DMS53 treated with DMSO at 0.1 percent for 48 hours (cell line): ENCODE measurements around the gene SLC35F1.

Experiments used
- DNase-seq: peaks from one replicate; lab custom pipeline; 2025; ENCODE audit not compliant: unreplicated experiment; lab: John Stamatoyannopoulos, UW

The SLC35F1 gene

DNA sequence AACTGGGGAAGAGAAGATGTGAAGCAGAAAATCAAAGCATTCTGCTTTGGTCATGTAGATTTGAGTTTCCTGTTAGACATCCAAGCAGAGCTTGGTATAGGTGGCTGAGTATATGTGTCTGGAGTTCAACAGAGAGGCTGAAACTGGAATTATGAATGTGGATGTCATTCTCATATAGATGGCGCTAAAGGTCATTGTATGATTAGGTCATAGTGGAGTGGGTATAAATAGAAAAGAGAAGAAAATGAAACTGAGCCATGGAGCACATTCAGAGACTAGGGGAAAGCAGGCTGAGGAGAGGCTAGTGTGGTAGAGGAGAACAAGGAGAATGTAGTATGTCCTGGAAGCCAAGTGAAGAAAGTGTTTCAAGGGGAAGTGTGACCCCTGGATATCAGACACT, 345.4 kb downstream of the SLC35F1 start:
- peak; percentile 9 for DNase-seq

DNA sequence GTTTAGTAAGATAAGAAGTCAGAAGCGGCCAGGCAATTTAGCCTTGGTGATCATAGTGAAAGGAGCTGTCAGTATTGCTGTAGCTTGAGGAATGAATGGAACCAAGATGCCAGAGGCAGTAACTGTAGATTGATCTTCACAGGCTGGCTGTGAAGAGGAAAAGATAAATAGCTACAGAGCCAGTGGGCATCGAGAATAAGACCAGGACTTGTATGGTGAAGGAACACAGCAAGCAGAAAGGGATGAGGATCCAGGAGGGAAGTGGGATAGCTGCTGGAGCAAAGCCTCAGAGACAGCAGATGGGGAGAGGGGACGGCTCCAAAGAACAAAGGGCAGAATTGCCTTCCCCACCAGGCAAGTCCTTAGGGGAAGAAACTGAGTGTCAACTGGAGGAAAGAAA, 346.7 kb downstream of the SLC35F1 start:
- DNase-seq: no peak

DNA sequence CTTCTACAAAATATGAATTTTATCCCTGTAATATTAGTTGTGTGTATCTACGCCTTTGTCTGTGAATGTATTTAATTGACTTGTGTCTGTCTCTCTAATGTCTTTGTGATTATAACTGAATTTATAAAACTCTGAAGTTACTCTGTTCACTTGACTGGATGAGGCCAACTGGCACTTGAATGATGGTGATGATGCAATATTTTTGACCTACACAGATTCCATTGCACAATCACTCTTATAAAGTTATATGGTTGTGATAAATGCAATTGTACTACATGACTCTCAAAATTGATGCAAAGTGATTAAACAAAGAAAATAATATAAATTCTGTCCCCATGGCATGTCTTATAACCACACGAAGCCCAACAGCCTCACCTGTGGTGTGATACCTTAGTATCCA, 353.8 kb downstream of the SLC35F1 start:
- no peak for DNase-seq

DNA sequence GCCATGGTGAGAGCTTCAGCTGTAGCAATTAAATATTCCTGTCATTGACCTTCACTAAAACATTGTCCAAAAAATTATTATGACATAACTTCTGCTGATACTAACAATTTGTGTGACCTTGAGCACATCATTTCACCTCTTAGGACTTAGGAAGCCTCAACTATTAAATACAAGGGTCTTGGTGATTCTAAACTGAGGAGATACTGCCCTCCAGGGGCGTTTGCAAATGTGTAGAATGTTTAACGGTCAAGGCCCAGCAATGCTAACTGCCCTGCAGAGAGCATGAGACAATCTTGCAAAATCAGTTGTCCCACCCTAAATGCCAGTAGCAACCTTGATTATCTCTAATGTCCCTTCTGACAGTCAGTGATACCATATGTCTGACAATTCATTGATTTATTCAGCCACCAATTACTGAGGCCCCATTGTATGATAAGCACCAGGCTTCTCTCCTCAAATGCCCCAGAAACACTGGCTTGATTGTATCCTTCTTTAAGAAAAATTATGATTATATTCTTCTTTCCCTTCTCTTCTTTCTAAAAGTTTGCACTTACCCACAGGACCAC, 356.9 kb downstream of the SLC35F1 start:
- no peak for DNase-seq

DNA sequence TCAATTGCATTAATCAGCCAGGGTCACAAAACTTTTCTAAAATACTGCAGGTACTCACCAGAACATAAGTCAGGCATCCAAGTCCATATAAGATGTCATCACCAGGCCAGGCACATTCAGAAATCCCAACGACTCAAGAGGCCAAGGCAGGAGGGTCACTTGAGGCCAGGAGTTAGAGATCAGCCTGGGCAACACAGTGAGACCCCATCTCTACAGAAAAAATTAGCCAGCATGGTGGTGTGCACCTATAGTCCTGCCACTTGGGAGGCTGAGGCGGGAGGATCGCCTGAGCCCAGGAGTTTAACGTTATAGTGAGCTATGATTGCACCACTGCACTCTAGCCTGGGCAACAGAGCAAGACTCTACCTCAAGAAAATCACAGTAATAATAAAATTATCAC, 362.6 kb downstream of the SLC35F1 start:
- no peak for DNase-seq

DNA sequence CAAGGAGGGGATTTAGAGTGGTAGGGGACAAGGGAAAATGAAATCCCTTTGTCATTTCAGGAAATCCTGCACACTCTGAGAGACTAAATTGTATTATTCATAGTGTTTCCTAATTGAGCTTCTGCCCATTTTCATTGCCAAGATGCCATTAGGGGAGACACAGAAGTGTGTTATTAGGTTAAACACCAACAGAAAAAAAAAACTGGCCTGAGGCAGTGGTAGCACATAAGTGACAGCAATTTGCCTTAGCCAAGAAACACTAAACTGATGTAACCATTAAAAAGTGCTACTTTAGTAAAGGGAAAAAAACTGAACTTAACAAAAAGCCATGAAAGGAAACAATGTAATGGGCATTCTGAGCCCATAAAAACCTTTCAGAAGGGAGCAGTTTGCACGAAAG, 370.6 kb downstream of the SLC35F1 start:
- no peak for DNase-seq

DNA sequence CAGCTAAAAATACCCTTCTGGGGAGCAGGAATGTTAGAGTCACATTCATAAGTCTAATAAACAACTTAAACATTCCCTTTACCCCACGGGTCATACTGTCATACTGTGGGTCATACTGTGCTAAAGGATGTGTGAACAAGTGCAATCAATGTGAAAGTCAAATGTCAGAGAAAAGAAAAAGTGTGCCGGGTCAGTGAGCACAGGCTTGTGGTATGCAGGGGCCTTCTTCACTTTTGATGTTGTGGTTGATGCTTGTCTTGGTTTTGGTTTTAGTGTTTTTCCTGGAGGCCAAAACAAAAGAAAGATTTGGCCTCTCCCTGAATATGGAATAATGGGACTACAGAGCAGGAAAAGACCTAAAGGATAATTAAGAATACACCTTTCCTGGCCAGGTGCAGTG, 373.1 kb downstream of the SLC35F1 start:
- DNase-seq: no peak

DNA sequence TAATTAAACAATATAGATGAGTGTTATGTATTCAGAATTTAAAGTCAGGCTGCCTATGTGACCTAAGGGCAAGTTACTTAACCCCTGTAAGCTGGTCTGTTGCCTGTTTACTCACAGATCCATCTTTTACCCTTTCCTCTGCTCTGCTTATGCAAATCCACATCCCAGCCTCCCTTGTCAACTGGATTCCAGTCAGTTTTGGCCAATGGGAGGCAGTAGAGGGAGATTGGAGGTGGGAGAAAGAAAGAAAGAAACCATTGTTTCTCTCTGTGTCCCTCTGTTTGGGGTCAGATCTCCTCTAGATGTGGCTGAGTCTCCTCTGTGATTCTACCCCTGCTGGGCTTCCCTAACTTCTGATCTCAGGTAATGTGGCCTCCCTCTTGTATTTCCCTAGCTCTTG, 374.2 kb downstream of the SLC35F1 start:
- no peak for DNase-seq

DNA sequence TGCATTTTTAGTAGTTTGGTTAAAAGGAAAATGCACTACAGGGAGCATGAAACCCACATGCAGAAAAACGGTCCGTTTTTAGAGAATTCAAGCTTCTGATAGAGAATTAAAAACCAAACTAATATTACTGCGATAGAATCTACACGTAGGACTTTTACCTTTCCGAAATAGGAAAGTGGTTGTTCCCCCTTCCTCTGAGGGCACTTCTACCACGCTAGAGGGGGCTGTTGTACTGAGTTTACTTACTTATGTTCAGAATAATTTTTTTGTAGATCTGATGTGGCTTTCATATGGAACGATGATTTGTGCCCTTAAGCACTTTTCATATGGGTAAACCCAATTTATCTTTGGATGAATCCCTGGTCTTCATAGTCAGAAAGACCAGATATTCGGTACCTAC, 376.7 kb downstream of the SLC35F1 start:
- DNase-seq: peak; percentile 55

DNA sequence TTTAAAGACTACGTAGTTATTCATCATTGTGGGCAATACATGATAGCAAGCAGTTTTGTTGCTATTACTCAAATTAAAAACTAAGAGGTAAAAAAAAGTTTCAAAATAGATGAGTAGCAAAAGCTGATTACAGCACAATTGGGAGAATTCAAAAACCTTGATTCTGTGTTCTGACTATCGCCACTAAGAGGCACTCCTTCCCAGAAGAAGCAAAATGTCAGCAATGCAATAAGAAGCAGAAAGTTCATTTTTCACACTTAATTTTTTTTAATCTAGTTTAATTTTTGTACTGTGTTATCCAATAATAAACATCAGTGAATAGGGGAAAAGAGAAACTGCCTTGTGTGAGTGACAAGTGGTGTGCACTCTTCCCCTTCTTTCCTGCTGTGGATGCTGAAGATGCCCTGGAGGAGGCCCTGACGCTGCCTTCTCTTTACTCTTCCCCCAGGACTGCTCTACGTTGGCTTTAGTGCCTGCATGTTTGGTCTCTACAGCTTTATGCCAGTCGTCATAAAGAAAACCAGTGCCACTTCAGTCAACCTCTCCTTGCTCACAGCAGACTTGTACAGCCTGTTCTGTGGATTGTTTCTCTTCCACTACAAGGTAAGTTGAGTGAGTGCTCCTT, 377.8 kb downstream of the SLC35F1 start:
- no peak for DNase-seq

DNA sequence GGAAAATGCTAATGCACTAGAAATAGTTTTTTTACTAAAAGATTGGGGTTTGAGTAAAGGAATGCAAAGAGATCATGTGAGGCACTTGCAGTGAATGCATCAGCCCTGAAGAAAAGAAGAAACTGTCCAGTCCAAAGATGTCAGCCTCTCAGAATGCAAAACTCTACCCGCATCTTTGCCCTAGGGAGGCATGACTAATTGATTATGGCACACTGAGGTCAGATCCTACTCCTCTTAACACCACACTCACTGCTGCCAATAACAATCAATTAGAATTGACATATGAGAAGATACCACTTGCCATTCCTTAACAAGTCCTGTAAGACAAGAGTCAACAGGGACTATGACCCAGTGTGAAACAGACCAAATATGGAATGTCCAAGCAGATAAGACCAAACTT, 378.7 kb downstream of the SLC35F1 start:
- DNase-seq: no peak

DNA sequence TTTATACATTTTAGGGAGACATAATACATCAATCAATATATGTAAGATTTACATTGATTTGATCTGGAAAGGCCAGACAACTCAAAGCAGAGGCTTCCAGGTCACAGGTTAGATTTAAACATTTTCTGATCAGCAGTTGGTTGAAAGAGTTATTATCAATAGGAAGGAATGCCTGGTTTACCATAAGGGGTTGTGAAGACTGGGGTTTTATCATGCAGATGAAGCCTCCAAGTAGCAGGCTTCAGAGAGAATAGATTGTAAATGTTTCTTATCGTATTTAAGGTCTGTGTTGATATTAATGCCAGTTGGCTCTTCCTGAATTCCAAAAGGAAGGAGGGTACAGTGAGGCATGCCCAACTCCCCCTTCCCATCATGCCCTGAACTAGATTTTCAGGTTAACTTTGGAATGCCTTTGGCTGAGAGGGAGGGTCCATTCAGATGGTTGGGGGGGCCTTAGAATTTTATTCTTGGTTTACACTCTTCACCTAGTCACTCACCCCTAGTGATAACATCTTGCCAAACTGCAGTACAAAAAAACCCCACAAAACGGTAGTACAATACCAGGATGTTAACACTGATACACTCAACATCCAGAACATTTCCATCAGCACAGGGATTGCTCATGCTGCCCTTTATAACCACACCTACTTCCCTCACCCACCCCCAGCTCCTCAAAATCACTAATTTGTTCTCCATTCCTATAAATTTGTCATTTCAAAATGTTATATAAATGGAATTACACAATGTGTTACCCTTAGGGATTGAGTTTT, 381.5 kb downstream of the SLC35F1 start:
- no peak for DNase-seq

DNA sequence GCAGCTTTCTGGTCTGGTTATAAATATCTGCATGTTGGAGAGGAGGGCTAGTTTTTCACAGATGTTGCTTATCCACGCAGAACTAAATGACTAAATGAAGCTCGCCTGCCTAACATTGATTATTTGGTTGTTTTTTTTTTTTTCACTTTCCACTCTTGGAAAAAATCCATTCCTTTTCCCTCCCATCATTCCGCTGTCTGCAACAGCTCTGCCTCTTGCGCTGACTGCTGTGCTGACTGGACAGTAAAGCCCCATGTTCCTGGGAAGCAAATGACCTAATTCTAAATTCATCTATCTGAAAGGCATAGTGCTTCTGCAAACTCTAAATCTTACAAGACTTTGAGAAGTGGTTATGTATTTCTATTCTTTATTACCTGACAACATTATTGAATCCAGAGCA, 385.5 kb downstream of the SLC35F1 start:
- DNase-seq: no peak

DNA sequence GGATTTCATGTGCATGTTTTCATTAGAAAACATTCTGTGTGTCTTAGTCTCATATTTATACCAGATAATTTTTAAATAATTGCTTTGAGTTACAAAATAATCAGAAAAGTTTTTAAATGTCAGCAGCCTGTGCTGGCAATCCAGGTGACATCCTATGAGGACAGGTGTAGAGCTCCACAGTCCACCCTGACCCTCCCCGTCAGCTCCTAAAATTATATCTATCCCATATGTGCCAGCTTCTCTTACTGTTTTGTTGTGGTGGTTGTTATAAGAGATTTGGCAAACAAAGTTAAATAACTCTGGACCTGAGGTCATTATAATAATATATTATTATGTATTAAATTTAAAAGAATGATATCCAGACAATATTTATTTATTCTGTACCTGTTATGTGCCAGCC, 387.8 kb downstream of the SLC35F1 start:
- no peak for DNase-seq

DNA sequence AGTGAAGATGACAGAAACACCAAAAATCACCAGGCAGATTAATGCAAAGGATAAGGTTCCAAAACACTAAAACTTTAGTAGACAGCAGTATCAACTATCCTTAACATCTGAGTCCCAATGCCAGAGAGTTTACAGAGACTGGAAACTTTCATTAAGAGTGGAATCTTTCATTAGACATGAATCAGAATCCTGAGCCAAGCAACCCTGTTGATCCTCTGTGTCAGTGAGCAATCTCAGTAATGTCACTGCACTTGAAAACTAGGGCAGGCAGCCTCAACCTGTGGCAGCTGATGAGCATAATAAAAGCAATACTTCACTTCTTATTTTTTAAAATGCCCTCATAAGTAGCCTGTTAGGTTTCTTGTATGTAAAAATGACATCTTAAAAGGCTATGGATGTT, 388.3 kb downstream of the SLC35F1 start:
- no peak for DNase-seq

DNA sequence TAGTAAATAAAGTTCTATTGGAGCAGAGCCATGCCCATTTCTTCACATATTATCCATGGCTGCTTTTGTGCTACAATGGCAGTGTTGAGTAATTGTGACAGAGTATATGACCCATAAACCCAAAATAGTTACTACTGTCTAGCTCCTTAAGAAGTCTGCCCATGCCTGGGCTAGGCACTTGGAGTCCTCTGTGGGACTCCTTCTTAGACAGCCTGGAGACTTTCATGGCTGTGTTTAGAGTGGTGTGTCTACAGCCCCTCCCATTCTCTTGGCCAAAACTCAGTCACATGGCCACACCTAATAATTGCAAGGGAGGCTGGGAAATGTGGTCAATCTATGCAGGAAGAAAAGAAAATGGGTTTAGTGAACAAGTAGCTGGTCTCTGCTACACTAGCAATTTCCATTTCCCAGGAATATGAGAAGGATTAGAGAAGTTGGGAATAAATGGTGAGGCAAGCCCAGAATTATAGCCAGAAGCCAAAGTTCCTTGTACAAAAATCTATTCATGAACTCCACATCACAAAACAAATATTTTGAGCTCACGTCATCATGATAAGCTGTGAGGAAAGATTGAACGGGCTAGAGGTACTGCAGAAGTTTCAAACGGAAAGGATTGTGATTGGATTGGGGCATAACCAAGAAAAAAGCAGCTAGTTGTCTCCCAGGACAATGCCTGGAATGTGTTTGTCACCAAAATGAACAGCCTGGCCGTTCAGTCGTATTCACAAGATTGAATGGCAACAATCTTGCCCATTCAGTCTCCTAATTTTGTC, 389.3 kb downstream of the SLC35F1 start:
- no peak for DNase-seq

DNA sequence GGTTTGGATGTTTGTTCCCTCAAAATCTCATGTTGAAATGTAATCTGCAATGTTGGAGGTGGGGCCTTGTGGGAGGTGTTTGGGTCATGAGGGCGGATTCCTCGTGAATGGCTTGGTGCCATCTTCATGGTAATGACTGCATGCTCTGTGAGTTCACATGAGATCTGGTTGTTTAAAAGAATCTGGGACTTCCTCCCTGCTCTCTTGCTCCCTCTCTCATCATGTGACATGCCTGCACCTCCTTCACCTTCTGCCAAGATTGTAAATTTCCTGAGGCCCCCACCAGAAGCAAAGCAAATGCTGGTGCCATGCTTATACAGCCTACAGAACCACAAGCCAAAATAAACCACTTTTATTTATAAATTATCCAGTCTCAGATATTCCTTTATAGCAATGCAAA, 390.8 kb downstream of the SLC35F1 start:
- DNase-seq: no peak

DNA sequence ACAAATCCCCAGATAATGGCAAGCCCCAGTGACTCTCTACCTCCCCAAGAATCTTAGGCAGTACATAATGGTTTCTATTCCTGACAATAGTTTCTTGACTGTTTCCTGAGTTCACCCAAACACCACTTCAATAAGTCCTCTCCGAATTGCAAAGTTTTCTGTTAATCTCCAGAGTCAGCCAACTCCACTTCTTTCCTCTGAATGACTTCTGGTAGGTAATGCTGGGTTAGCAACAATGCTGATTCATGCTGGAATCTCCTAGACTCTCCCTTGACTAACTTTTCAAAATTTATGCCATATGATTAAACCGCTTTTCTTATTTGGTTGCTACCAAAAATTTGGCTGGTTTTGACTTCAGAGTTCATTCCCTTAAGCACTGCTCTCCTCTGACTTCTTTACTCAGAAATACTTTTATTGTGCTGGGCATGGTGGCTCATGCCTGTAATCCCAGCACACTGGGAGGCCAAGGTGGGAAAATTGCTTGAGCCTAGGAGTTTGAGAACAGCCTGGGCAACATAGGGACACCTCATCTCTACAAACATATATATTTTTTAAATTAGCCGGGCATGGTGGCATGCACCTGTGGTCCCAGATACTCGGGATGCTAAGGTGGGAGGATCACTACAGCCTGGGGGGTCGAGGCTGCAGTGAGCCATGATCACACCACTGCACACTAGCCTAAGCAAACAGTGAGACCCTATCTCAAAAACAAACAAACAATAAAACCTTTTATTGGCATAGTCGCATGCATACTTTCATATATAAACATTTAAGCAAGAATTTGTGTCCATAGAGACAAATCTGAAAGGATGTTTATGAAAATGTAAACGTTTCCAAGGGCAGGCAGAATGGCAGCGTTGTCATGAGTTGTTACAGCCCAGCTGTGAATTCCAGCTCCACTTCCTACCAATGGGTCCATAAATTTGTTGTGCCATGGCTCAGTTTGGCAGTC, 391.7 kb downstream of the SLC35F1 start:
- no peak for DNase-seq

DNA sequence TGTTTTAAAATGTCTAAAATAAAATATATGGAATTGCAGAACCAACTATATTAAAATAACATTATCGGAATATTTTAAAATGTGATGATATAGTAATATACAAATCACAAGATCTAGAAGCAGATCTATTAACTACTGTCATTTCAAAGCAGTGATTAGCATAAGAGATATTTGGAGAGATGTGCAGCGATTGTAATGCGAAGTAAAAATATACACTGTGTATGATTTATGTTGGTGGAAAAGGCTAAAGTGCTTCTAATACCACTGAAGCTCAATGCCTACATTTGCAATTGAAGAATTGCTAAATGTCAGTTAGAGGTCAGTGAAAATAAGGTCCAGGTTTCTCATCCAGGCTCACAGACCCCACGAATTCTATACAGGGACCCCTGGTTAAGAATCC, 392.4 kb downstream of the SLC35F1 start:
- DNase-seq: no peak

DNA sequence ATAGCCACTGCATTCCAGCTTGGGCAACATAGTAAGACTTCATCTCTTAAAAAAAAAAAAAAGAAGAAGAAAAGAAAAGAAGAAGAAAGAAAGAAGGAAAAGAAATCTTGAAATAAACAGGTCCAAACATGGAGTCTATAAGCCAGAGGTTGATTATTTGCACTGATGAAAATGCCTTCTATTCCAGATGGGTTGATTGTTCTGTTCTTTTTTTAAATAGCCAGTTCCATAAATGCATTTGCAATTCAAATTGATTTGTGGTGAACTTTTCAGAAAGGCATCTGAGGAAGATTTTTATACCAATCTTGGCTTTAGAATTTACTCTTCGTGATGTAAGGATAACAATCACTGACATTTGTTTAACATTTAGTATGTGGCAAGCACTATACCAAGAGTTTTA, 397.3 kb downstream of the SLC35F1 start:
- no peak for DNase-seq

DNA sequence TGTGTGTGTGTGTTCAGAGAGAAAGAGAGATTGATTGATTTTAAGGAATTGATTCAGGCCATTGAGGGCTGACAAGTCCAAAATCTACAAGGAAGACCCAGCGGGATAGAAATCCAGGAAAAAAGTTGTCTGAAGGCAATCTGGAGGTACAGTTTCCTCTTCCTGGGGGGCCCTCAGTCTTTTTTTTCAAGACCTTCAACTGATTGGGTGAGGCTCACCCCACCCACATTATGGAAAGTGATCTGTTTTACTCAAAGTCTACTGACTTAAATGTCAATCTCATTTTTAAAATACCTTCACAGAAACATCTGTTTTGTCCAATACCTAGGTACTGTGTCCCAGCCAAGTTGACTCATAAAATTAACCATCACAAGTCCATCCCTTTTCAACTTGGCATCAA, 398.0 kb downstream of the SLC35F1 start:
- no peak for DNase-seq
